Upper lobe of left lung (tissue), 6 donors: ENCODE data around the gene KREMEN2. TPM values are rescaled to one million over a fixed set of nuclear protein-coding genes. Genes with fewer than 3 reads are reported as not detected.

Experiments
- ATAC-seq, 2 donors: fragments of 200-7000 bp; cut with Tn5 transposase; one replicate each; pipeline ENCODE4 v1.9.1; 2022; ENCODE audit warnings: mild to moderate bottlenecking in 2 of 2, moderate library complexity in 2 of 2; ENCODE audit not compliant: low FRiP score in 2 of 2
- DNase-seq, 2 donors: peaks; one replicate each; pipeline ENCODE4 v3.0.0-alpha.2; 2019 to 2020
- H3K27ac ChIP-seq, 4 donors: fragments of 200-600 bp; sonication (generic); one replicate each; pipeline ENCODE4 v1.5.1; 2016 to 2019
- H3K27me3 ChIP-seq, 4 donors: fragments of 200-600 bp; sonication (generic); one replicate each; pipeline ENCODE4 v1.5.1; 2017 to 2019
- H3K36me3 ChIP-seq, 4 donors: fragments of 200-600 bp; sonication (generic); one replicate each; pipeline ENCODE4 v1.5.1; 2016 to 2019
- H3K4me1 ChIP-seq, 4 donors: fragments of 200-600 bp; sonication (generic); one replicate each; pipeline ENCODE4 v1.5.1; 2018 to 2019
- H3K4me3 ChIP-seq, 4 donors: fragments of 200-600 bp; sonication (generic); one replicate each; pipeline ENCODE4 v1.5.1; 2017 to 2019; ENCODE audit warnings: mild to moderate bottlenecking in 2 of 4, moderate library complexity in 1 of 4
- H3K9me3 ChIP-seq, 4 donors: fragments of 200-600 bp; sonication (generic); one replicate each; pipeline ENCODE4 v1.5.1; 2018 to 2019
- CTCF ChIP-seq, 6 experiments: fragments of 450-650 bp in 4 of 6; fragments of 200-600 bp in 2 of 6; sonication (generic) in 2 of 6; IDR thresholded peaks; one replicate each; pipeline ENCODE4 v1.5.1; 2016 to 2019; ENCODE audit warnings: antibody characterized with exemption in 6 of 6
- EP300 ChIP-seq, 4 donors: sonication (generic); formaldehyde crosslinking; IDR thresholded peaks; one replicate each; pipeline ENCODE4 v1.5.1; 2017; ENCODE audit warnings: antibody characterized with exemption in 4 of 4, control low read depth in 2 of 4
- POLR2A ChIP-seq, 4 donors: fragments of 450-650 bp; IDR thresholded peaks; one replicate each; pipeline ENCODE4 v1.5.1; 2016 to 2017; ENCODE audit warnings: antibody characterized with exemption in 4 of 4, mild to moderate bottlenecking in 2 of 4
- POLR2AphosphoS5 ChIP-seq, 2 donors: sonication (generic); formaldehyde crosslinking; IDR thresholded peaks; one replicate each; pipeline ENCODE4 v1.5.1; 2017; ENCODE audit warnings: antibody characterized with exemption in 2 of 2
- WGBS, 2 donors: methylation state at CpG; one replicate each; pipeline ENCODE4 v1.1.5; 2017 to 2018; 5-methylcytosine and 5-hydroxymethylcytosine counted together
- total RNA-seq, 6 donors: library from RNA; depleted of rRNA in 4 of 6; stranded (reverse); fragments of >200 nt in 4 of 6; gene quantifications; one replicate each; pipeline versions ENCODE4 v1.1.0 to v1.2.1, GENCODE V29; 2016 to 2021
- donor health status: DM: no; HTN: no; CAD: no; lungs with moderate emphysema.
- donor health status: DM: no; HTN: yes; CAD: no; lungs with severe emphysema.

KREMEN2 gene
- not detected for total RNA-seq

- 0 to 1% methylated on average over 3 to 43 of the region's 60 CpGs for WGBS, 2 donors
- Histone ChIP-seq H3K27me3 (peaks cover 0 to 69% (median 48%) of the 10 kb centered on the region in 4 donors), H3K4me3 (peak within 1 kb of the TSS in 3 of 4 donors; percentile 24 to 41 (median 38)), H3K9me3 (no peaks in the 10 kb centered on the region), H3K4me1 (peaks cover 43 to 65% (median 53%) of the 10 kb centered on the region in 4 donors), H3K27ac (no peak within 1 kb of the TSS), H3K36me3 (no peaks in the 10 kb centered on the region)
- no peak for ATAC-seq
- DNase-seq, result peak in 1 of 2 donors; percentile 85
- TF ChIP-seq CTCF (IDR thresholded peaks at IDR 0.05) (no peak), POLR2A (IDR thresholded peaks at IDR 0.05) (no peak), EP300 (IDR thresholded peaks at IDR 0.05) (no peak), POLR2AphosphoS5 (IDR thresholded peaks at IDR 0.05) (no peak)
Observed at GRCh38 chr16:2963723-2964474, at the start of gene KREMEN2. TSS of gene KREMEN2 (plus strand) at chr16:2964275. CDS start at chr16:2964521, 246 bp downstream.

GRCh38 chr16:2915196-2915929, 48.7 kb upstream of the KREMEN2 start:
- DNase-seq (no peak), ATAC-seq (no peak)
- TF ChIP-seq EP300 (IDR thresholded peaks at IDR 0.05) (no peak), CTCF (IDR thresholded peaks at IDR 0.05) (no peak), POLR2AphosphoS5 (IDR thresholded peaks at IDR 0.05) (no peak), POLR2A (IDR thresholded peaks at IDR 0.05) (no peak)
- Histone ChIP-seq H3K27ac (no peak overlapping the region), H3K4me1 (peaks cover 14 to 28% (median 16%) of the 10 kb centered on the region in 4 donors), H3K27me3 (no peaks in the 10 kb centered on the region), H3K4me3 (no peak overlapping the region), H3K9me3 (no peaks in the 10 kb centered on the region), H3K36me3 (peaks cover 0 to 29% (median 8%) of the 10 kb centered on the region in 4 donors)
- WGBS, 2 donors, result 93 to 94% methylated on average over 13 of the region's 13 CpGs

GRCh38 chr16:2919511-2920255, 44.4 kb upstream of the KREMEN2 start:
- peak overlapping the region in 3 of 4 donors; percentile 6 to 70 (median 54) for H3K27ac ChIP-seq
- peak in 1 of 2 donors; percentile 36 for DNase-seq
- H3K9me3 ChIP-seq, result no peaks in the 10 kb centered on the region
- WGBS, 2 donors, result 12 to 15% methylated on average over 11 to 13 of the region's 13 CpGs
- H3K36me3 ChIP-seq, result peaks cover 0 to 27% (median 7%) of the 10 kb centered on the region in 4 donors
- no peaks in the 10 kb centered on the region for H3K27me3 ChIP-seq
- H3K4me3 ChIP-seq, result no peak overlapping the region
- ATAC-seq, result peak; percentile 84 to 90
- peaks cover 0 to 8% (median 2%) of the 10 kb centered on the region in 4 donors for H3K4me1 ChIP-seq
- no peak for TF ChIP-seq EP300 (IDR thresholded peaks at IDR 0.05)
- TF ChIP-seq CTCF (IDR thresholded peaks at IDR 0.05), result peak; percentile 89 to 96 (median 90)
- TF ChIP-seq POLR2AphosphoS5 (IDR thresholded peaks at IDR 0.05), result peak in 1 of 2 donors; percentile 19

DNA sequence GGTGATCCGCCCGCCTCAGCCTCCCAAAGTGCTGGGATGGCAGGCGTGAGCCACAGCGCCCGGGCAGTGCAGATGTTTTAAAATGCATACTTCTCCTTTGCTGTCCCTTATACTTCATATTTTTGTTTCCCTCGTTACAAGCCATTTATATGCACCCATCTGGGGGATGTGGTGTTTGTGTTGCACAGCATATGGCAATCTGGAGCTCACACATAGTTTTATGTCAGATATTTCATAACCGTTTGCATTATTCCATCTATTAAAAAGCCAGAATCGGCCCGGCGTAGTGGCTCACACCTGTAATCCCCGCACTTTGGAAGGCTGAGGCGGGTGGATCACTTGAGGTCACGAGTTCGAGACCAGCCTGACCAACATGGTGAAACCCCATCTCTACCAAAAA, 40.6 kb upstream of the KREMEN2 start:
- 86 to 91% methylated on average over 14 of the region's 14 CpGs for WGBS, 2 donors
- Histone ChIP-seq H3K27me3 (no peaks in the 10 kb centered on the region), H3K4me3 (no peak overlapping the region), H3K9me3 (no peaks in the 10 kb centered on the region), H3K27ac (no peak overlapping the region), H3K4me1 (peaks cover 0 to 14% (median 6%) of the 10 kb centered on the region in 4 donors), H3K36me3 (peaks cover 0 to 6% (median 5%) of the 10 kb centered on the region in 4 donors)
- DNase-seq, result no peak
- TF ChIP-seq POLR2A (IDR thresholded peaks at IDR 0.05), result no peak
- TF ChIP-seq POLR2AphosphoS5 (IDR thresholded peaks at IDR 0.05), result no peak
- ATAC-seq, result no peak
